Stimulated activated CD8-positive, alpha-beta memory T cell treated with anti-CD3 and anti-CD28 coated beads, Interleukin-12 subunit alpha, Interleukin-12 subunit beta, amount 100 ng/mL, for 24 hours (primary cell): ENCODE measurements around the gene FOXB2.

ENCODE experiments used
- DNase-seq: peaks from one replicate; pipeline ENCODE4 v3.0.0-alpha.2; 2020; ENCODE audit errors: extremely low read depth

The FOXB2 gene

DNA sequence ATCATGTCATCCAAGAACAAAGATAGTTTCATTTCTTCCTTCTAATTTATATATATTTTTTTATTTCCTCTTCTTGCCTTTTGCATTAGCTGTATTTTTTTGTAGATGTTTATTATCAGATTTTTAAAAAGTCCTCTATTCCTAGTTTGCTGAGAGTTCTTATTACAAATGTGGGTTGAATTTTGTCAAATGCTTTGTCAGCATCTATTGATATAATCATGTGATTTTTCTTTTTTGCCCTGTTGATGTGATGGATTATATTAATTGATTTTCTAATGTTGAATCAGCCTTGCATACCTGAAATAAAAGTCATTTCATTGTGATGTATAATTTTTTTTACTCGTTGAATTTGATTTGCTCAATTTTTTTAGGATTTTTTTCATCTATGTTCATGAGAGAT is 46.9 kb downstream of the FOXB2 start:
- DNase-seq: no peak
